Activated T-helper 2 cell treated with anti-CD3 and anti-CD28 coated beads, Interferon-gamma antibody, Interleukin-2, Interleukin-4, amounts not matched to agents 10 μg/mL and 5 μg/mL and 100 μg/mL, durations not matched to agents 14 hours and 24 hours and 36 hours (primary cell): ENCODE data around the gene COG3. TPM values are rescaled to one million over a fixed set of nuclear protein-coding genes. Genes with fewer than 3 reads are reported as not detected.

ENCODE experiments used
- DNase-seq: peaks from one replicate; pipeline ENCODE4 v3.0.0; 2021; ENCODE audit warnings: low spot score
- H3K27ac Mint-ChIP-seq: one replicate; pipeline ENCODE4 v1.8.0; 2021; ENCODE audit warnings: mixed read lengths
- H3K27me3 Mint-ChIP-seq: one replicate; pipeline ENCODE4 v1.8.0; 2021; ENCODE audit warnings: low read depth, mixed read lengths
- H3K36me3 Mint-ChIP-seq: one replicate; pipeline ENCODE4 v1.8.0; 2021; ENCODE audit warnings: low read depth, mixed read lengths
- H3K4me1 Mint-ChIP-seq: one replicate; pipeline ENCODE4 v1.8.0; 2021; ENCODE audit warnings: low read depth, mixed read lengths
- H3K4me3 Mint-ChIP-seq: one replicate; pipeline ENCODE4 v1.8.0; 2021; ENCODE audit warnings: low read depth, mild to moderate bottlenecking, moderate library complexity, mixed read lengths
- H3K9me3 Mint-ChIP-seq: one replicate; pipeline ENCODE4 v1.8.0; 2021; ENCODE audit warnings: mixed read lengths
- intact Hi-C: fragments of 100-400 bp; cut with micrococcal nuclease; formaldehyde crosslinking; loops from one replicate; pipeline ENCODE4 v1.15.1; 2023
- total RNA-seq: library from RNA; stranded (reverse); gene quantifications from 2 replicates; pipeline ENCODE4 v1.2.3, GENCODE V29; 2022

The COG3 gene
- total RNA-seq, 1 donor from 2014 or later, result 21.3 TPM

DNA sequence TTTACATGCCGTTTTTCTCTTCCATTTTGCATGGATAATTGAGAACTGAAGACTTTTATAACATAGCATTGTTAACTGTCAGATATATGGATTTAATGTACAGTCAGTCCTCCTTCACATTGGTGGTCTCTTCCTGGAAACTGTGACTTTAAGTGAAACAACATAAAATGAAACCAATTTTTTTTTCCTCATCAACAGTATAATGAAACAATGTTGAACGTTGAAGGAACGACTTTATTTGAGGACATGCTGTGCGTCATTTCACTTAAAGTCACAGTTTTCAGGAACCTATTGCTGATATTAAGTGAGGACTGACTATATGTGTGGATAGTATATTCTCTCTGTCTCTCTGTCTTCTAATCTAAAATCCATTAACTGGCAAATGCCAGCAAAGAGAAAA lies 54.8 kb downstream of the COG3 start:
- H3K4me3 Mint-ChIP-seq, result no peak overlapping the region
- no peak for DNase-seq
- H3K9me3 Mint-ChIP-seq, result no peaks in the 10 kb centered on the region
- H3K36me3 Mint-ChIP-seq, result peaks cover 70% of the 10 kb centered on the region
- H3K27ac Mint-ChIP-seq, result no peak overlapping the region
- H3K27me3 Mint-ChIP-seq, result no peaks in the 10 kb centered on the region
- H3K4me1 Mint-ChIP-seq, result peaks cover 17% of the 10 kb centered on the region
- intact Hi-C loops, result loop anchor here (10.0 kb wide), 1 partner anchor 625 kb away; no protein-coding TSS in a partner anchor

DNA sequence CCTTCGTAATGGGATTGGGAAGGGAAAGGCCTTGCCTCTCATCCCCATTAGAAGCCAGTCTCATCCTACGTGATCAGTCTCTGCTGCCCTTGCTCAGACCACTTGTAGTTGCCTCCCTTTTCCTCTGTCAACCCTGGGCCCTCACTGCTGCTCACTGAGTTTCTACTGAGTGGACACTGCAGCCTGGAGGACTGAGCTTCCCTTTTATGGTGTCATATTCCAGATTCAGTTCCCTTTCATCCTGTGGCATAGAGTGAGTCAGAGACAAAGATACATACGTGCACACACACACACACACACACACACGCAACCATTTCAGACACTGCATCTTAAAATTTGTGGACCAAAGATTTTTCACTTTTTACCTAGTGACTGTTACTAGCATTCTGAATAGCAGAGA lies 56.6 kb downstream of the COG3 start:
- no peak for DNase-seq
- intact Hi-C loops, result no loop called here
- Mint-ChIP-seq H3K4me3 (no peak overlapping the region), H3K4me1 (peaks cover 13% of the 10 kb centered on the region), H3K36me3 (peaks cover 71% of the 10 kb centered on the region), H3K27me3 (no peaks in the 10 kb centered on the region), H3K9me3 (no peaks in the 10 kb centered on the region), H3K27ac (no peak overlapping the region)

DNA sequence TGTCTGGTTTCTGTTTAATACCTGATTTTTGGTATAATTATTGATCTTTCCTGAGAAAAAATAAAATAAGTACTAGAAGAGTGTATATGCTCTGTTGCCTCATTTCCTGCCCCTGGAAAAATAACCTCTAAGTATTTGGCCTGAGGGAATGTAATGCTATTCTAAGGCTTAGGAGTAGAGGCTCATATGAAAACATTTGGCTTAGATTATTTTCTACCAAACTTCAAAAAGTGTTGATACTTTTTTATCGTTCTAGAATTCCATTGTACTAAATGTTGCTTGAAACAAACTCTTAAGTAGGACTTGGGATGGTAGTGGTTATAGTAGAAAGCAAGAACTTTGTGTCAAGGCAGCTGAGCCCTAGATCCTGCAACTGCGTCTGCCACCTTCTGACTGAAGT lies 57.8 kb downstream of the COG3 start:
- Mint-ChIP-seq H3K4me1 (peaks cover 8% of the 10 kb centered on the region), H3K36me3 (peaks cover 69% of the 10 kb centered on the region), H3K4me3 (no peak overlapping the region), H3K9me3 (no peaks in the 10 kb centered on the region), H3K27me3 (no peaks in the 10 kb centered on the region), H3K27ac (no peak overlapping the region)
- DNase-seq, result no peak
- intact Hi-C loops, result no loop called here

DNA sequence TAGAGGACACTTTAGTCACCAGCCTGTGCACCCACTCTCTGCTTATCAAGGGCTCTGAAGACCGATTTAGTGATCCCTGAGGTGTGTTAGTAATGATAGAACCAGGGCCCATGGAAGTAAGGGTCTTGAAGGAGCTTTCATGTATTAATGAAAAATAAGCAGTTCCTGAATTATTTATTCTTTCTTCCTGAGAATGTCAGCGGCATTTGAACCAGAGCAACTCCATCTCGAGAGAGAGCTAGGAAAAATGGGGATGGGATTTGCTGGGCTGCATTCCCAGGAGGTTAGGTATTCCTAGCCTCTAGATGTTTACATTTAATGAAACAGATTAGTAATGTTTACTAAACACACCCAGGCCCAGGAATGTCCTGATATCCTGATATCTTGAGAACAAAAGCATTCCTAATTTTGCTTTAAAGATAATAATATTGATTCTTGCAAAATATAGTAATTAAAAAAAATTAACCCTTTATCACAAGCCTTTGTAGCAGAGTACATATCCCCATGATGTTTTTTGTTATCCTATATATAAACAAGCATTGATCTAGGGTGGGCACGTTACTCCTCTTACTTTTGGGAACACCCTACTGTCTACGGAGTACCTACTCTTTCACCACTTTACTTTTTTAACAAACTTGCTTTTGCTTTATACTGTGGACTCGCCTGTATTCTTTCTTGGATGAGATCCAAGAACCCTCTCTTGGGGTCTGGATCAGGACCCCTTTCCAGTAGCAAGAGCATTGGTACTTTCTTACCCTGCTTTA lies 63.1 kb downstream of the COG3 start:
- Mint-ChIP-seq H3K36me3 (peaks cover 62% of the 10 kb centered on the region), H3K4me3 (no peak overlapping the region)
- intact Hi-C loops, result no loop called here

DNA sequence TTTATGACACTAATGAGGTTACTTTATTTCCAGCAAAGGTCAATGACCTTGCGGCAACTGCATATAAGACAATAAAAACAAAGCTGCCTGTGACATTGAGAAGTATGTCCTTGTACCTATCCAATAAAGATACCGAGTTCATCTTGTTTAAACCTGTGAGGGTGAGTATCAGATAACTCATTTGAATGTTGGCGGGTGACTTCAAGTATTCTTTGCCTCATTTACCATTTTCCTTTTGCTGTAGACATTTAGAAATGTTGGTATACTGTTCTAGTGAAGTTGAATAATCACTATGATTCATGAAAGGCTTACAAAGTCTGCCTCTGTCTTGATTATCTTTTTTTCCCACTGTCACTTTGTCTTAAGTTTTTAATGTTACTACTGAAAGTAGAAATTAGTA lies 65.0 kb downstream of the COG3 start:
- no peak overlapping the region for H3K27ac Mint-ChIP-seq
- no peaks in the 10 kb centered on the region for H3K9me3 Mint-ChIP-seq
- no peak overlapping the region for H3K4me3 Mint-ChIP-seq
- DNase-seq, result no peak
- no peaks in the 10 kb centered on the region for H3K27me3 Mint-ChIP-seq
- peaks cover 2% of the 10 kb centered on the region for H3K4me1 Mint-ChIP-seq
- intact Hi-C loops, result no loop called here
- peaks cover 72% of the 10 kb centered on the region for H3K36me3 Mint-ChIP-seq

More for the DNA sequence above, 63.1 kb downstream of the COG3 start:
- Mint-ChIP-seq H3K27ac (no peak overlapping the region), H3K9me3 (no peaks in the 10 kb centered on the region), H3K4me1 (peaks cover 2% of the 10 kb centered on the region), H3K27me3 (no peaks in the 10 kb centered on the region)
- no peak for DNase-seq

DNA sequence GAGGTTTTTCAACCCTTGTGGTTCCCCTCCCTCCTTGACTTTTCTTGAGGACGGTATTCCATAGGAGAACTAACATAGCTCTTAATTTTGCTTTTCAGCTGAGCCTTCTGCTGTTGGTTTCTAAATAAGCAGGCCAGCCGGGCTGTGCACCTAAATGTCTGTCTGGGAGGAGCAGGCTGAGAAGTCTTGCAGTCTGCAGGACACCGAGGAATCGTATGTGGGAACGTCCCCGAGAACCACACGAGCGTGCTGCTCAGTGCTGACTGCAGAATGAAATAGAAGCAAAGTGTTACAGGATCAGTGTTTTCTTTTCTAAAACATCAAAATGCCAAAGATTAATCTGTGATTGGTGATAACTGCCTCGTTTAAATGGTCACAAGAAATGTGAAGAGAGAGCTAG lies 69.9 kb downstream of the COG3 start:
- H3K4me1 Mint-ChIP-seq, result peaks cover 8% of the 10 kb centered on the region
- peak overlapping the region; percentile 32 for H3K27ac Mint-ChIP-seq
- H3K4me3 Mint-ChIP-seq, result no peak overlapping the region
- no peaks in the 10 kb centered on the region for H3K9me3 Mint-ChIP-seq
- intact Hi-C loops, result no loop called here
- no peaks in the 10 kb centered on the region for H3K27me3 Mint-ChIP-seq
- H3K36me3 Mint-ChIP-seq, result peaks cover 64% of the 10 kb centered on the region
- DNase-seq, result no peak

DNA sequence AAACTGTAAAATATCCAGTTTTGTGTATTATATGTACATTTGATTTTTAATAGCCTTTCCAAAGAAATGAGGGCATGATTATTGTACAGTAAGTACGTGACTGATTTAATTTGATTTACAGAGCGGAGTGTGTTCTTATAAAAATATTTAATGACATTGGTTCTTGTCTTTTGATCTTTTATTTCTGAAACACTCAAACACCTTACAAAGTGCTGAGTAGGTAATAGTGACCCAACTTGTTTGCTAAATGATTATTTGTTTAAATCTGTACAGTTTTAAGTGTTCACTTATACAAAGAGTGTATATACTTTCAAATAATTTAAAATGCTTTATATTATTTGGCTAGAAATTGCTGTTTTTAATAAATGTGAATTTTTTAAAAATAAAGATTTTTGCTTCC lies 71.5 kb downstream of the COG3 start:
- no peak for DNase-seq
- Mint-ChIP-seq H3K27me3 (no peaks in the 10 kb centered on the region), H3K4me3 (no peak overlapping the region), H3K4me1 (peaks cover 6% of the 10 kb centered on the region), H3K27ac (no peak overlapping the region), H3K9me3 (no peaks in the 10 kb centered on the region), H3K36me3 (peaks cover 52% of the 10 kb centered on the region)
- intact Hi-C loops, result no loop called here

DNA sequence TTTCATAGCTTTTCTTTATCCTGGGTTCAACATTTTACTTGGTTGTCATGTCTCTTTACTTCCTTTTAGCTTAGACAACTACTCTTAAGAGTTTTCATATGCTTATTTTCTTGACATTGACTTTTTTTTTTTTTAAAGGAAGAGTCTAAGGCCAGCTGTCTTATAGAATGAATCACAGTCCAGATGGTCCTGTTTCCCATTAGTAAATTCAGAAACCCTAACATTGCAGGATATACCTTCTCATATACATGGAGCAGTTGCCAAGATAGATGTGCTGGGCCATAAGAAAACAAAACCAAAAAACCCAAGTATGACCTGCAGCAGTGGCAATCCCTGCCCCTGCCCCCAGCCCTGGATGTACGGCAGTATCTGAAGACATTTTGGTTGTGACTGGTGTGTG lies 72.8 kb downstream of the COG3 start:
- Mint-ChIP-seq H3K27ac (no peak overlapping the region), H3K9me3 (no peaks in the 10 kb centered on the region), H3K27me3 (no peaks in the 10 kb centered on the region), H3K4me3 (no peak overlapping the region), H3K4me1 (peaks cover 6% of the 10 kb centered on the region), H3K36me3 (peaks cover 43% of the 10 kb centered on the region)
- intact Hi-C loops, result no loop called here
- DNase-seq, result no peak

DNA sequence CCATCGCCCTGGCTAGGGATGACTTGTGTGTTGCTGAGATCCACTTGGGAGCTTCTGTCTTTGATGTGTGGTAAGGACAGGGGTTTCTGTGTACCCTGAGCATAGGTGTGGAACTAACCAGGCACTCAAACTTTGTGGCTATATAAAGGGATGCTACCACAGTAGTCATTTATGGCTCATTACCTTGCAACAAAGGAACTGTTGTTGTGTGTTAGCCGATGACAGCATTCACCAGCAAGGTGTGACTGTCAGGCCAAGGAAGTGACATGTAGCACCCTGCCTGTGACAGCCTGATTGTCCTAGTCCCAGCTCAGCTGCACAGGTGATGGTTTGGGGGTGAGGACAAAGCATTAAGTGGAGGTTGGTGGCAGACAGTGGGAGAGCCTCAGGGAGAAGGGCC lies 73.6 kb downstream of the COG3 start:
- Mint-ChIP-seq H3K27me3 (no peaks in the 10 kb centered on the region), H3K9me3 (no peaks in the 10 kb centered on the region), H3K27ac (no peak overlapping the region), H3K4me1 (peaks cover 6% of the 10 kb centered on the region), H3K36me3 (peaks cover 35% of the 10 kb centered on the region), H3K4me3 (no peak overlapping the region)
- DNase-seq, result no peak
- intact Hi-C loops, result no loop called here

DNA sequence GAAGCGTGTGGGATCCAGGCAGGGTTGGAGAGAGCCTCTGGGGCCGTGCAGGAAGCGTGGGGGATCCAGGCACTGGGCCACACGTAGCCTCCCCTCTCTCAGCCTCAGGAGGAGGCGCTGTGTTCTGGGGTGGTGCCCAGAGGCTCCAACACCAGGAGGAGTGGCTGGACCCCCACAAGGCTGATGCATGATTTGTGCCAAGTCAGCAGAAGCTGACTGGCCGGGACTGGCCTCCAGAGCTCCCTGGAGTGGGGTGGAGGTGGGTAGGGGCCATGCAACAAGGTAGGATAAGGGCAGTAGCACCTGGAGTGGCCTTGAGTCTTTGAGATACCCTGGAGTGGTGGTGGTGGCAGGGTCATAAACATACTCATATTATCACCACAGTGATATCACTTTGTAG lies 75.5 kb downstream of the COG3 start:
- Mint-ChIP-seq H3K27me3 (no peaks in the 10 kb centered on the region), H3K4me1 (peaks cover 6% of the 10 kb centered on the region)

DNA sequence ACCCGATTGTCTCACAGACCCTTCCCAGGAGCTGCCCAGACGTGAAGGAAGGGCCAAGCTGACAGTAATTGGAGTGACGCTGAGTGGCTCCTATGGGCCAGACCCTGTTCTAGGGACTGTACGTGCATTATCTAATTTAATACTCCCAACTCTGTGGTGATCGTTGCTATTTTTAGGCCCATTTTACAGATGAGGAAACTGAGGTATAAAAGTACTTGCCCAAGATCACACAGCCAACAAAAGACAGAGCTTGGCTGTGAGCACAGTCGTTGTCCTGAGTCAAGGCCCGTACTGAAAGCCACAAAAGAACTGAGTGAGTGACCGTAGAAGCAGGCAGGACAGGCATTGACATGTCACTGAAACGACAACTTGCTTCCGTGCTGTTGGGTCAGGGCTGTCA lies 76.1 kb downstream of the COG3 start:
- H3K36me3 Mint-ChIP-seq, result peaks cover 10% of the 10 kb centered on the region
- no peak overlapping the region for H3K27ac Mint-ChIP-seq
- intact Hi-C loops, result no loop called here
- peaks cover 6% of the 10 kb centered on the region for H3K4me1 Mint-ChIP-seq
- H3K4me3 Mint-ChIP-seq, result no peak overlapping the region
- no peak for DNase-seq
- H3K9me3 Mint-ChIP-seq, result no peaks in the 10 kb centered on the region
- no peaks in the 10 kb centered on the region for H3K27me3 Mint-ChIP-seq

More for the DNA sequence above, 75.5 kb downstream of the COG3 start:
- DNase-seq, result no peak
- intact Hi-C loops, result no loop called here
- Mint-ChIP-seq H3K4me3 (no peak overlapping the region), H3K36me3 (peaks cover 16% of the 10 kb centered on the region), H3K9me3 (no peaks in the 10 kb centered on the region), H3K27ac (no peak overlapping the region)

DNA sequence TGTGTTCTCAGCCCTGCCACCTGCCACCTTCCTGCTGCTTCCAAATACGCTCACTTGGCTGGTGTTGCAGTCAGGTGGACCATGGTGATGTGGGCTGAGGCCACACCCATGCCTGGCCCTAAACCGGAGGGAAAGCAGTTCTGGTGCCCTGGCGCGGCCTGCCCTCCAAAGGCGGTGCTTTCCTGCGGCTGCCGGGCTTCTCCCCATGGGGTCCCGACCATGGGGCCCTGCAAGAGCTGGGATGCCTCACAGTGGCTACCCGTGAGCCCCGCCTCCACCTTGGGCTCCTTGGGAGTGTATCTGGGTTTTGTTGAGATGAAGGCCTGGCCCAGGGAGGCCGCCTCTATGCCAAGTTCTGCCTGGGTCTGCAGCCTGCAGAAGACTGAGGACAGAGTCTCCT lies 77.1 kb downstream of the COG3 start:
- intact Hi-C loops, result no loop called here
- H3K27me3 Mint-ChIP-seq, result peaks cover 3% of the 10 kb centered on the region

DNA sequence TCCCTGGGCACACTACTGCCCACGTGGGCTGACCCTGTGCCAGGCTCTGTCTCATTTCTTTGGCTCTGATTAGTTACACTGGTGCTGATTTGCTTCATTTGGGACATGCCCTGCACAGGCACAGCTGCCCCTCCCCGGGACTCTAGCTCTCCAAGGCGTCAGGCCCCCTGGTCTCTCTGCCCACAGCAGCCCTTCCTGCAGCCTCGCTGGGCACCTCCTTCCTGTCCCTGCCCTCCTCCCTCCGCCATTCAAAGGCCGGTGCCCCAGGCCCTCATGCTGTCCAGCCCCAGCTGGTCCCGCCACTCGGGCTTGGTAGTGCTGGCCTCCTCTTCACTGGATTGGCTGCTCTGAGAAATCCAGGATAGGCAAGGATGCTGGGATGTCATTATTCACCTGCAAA lies 77.7 kb downstream of the COG3 start:
- intact Hi-C loops, result no loop called here
- Mint-ChIP-seq H3K4me1 (peaks cover under 1% of the 10 kb centered on the region), H3K9me3 (no peaks in the 10 kb centered on the region), H3K36me3 (no peaks in the 10 kb centered on the region), H3K4me3 (no peak overlapping the region), H3K27me3 (peaks cover 3% of the 10 kb centered on the region), H3K27ac (no peak overlapping the region)
- DNase-seq, result no peak

More for the DNA sequence above, 77.1 kb downstream of the COG3 start:
- no peaks in the 10 kb centered on the region for H3K9me3 Mint-ChIP-seq
- DNase-seq, result no peak
- no peak overlapping the region for H3K27ac Mint-ChIP-seq
- peaks cover 6% of the 10 kb centered on the region for H3K4me1 Mint-ChIP-seq
- peaks cover 3% of the 10 kb centered on the region for H3K36me3 Mint-ChIP-seq
- no peak overlapping the region for H3K4me3 Mint-ChIP-seq
